IMR-90 (cell line): Measurements from ENCODE around the gene SPACDR. TPM values are rescaled to one million over a fixed set of nuclear protein-coding genes. Genes with fewer than 3 reads are reported as not detected.

Source experiments
- ATAC-seq: fragments of 200-7000 bp; cut with Tn5 transposase; 2 replicates; pipeline ENCODE4 v1.9.1; 2020; ENCODE audit warnings: low read depth, mild to moderate bottlenecking, moderate library complexity
- BruUV-seq: library from RNA; stranded (reverse); fragments of 400-500 nt; replicated peaks from 2 replicates; lab custom pipeline; 2021; lab: Mats Ljungman, UMichigan
- CTCF ChIA-PET: fragments of 300-600 bp; formaldehyde crosslinking; extraction: SDS; loops from one replicate; lab custom pipeline; 2021; ENCODE audit warnings: antibody characterized with exemption; lab: Yijun Ruan, JAX
- POLR2A ChIA-PET: fragments of 300-600 bp; sonication (Branson Sonifier 250); formaldehyde crosslinking; loops from one replicate; lab custom pipeline; 2022; ENCODE audit warnings: antibody characterized with exemption; ENCODE audit not compliant: unreplicated experiment; lab: Charles Lee
- DNase-seq: peaks from one replicate; pipeline ENCODE4 v3.0.0; 2013
- H2AFZ ChIP-seq: replicated peaks from 2 replicates; pipeline ENCODE3; 2013; ENCODE audit warnings: low read length, mild to moderate bottlenecking; ENCODE audit not compliant: poor library complexity
- H2AK5ac ChIP-seq: 2 replicates; pipeline ENCODE4 v1.6.1; 2013; ENCODE audit warnings: low read depth, low read length, inconsistent platforms
- H2AK9ac ChIP-seq: replicated peaks from 2 replicates; pipeline ENCODE3; 2013; ENCODE audit warnings: mild to moderate bottlenecking, low read depth, low read length, moderate library complexity; ENCODE audit not compliant: poor library complexity
- H2BK120ac ChIP-seq: 2 replicates; pipeline ENCODE4 v1.6.1; 2013; ENCODE audit warnings: low read depth, low read length, inconsistent platforms
- H2BK15ac ChIP-seq: 3 replicates; pipeline ENCODE4 v1.6.1; 2013; ENCODE audit warnings: low read depth, low read length, inconsistent platforms
- H2BK20ac ChIP-seq: 2 replicates; pipeline ENCODE4 v1.6.1; 2013; ENCODE audit warnings: low read depth, mild to moderate bottlenecking, inconsistent platforms, low read length, moderate library complexity
- H2BK5ac ChIP-seq: 2 replicates; pipeline ENCODE4 v1.6.1; 2013; ENCODE audit warnings: mild to moderate bottlenecking, low read depth, low read length, inconsistent platforms; ENCODE audit not compliant: poor library complexity, severe bottlenecking
- H3K14ac ChIP-seq: replicated peaks from 2 replicates; pipeline ENCODE4 v1.6.1; 2013; ENCODE audit warnings: low read depth, low read length, inconsistent platforms
- H3K18ac ChIP-seq: 2 replicates; pipeline ENCODE4 v1.6.1; 2013; ENCODE audit warnings: low read depth, low read length, control low read depth
- H3K23ac ChIP-seq: 2 replicates; pipeline ENCODE4 v1.6.1; 2013; ENCODE audit warnings: low read depth, low read length, inconsistent platforms
- H3K27ac ChIP-seq: 2 replicates; pipeline ENCODE4 v1.5.1; 2013; ENCODE audit warnings: mild to moderate bottlenecking, control low read depth, low read length; ENCODE audit not compliant: insufficient read depth
- H3K27me3 ChIP-seq: 2 replicates; pipeline ENCODE4 v1.6.1; 2013; ENCODE audit warnings: low read length; ENCODE audit not compliant: control insufficient read depth, insufficient read depth
- H3K36me3 ChIP-seq: 2 replicates; pipeline ENCODE4 v1.6.1; 2013; ENCODE audit warnings: low read length, mixed read lengths; ENCODE audit not compliant: control insufficient read depth, insufficient read depth
- H3K4ac ChIP-seq: 2 replicates; pipeline ENCODE4 v1.6.1; 2013; ENCODE audit warnings: low read depth, low read length, inconsistent platforms
- H3K4me1 ChIP-seq: 2 replicates; pipeline ENCODE4 v1.6.1; 2013; ENCODE audit warnings: low read length, mixed read lengths; ENCODE audit not compliant: control insufficient read depth, insufficient read depth
- H3K4me2 ChIP-seq: 2 replicates; pipeline ENCODE4 v1.6.1; 2013; ENCODE audit warnings: low read depth, mild to moderate bottlenecking, control low read depth, low read length, moderate library complexity
- H3K4me3 ChIP-seq: 2 replicates; pipeline ENCODE4 v1.5.1; 2013; ENCODE audit warnings: low read depth, mild to moderate bottlenecking, control low read depth, low read length, moderate library complexity; ENCODE audit not compliant: insufficient read depth
- H3K56ac ChIP-seq: 2 replicates; pipeline ENCODE4 v1.6.1; 2013; ENCODE audit warnings: low read length, inconsistent platforms; ENCODE audit not compliant: insufficient read depth; ENCODE audit errors: extremely low read depth
- H3K79me1 ChIP-seq, 2 experiments: 2 replicates each; pipeline ENCODE4 v1.6.1; 2013; ENCODE audit warnings: low read length in 2 of 2, inconsistent platforms in 1 of 2, low read depth in 1 of 2
- H3K9ac ChIP-seq: 2 replicates; pipeline ENCODE4 v1.6.1; 2013; ENCODE audit warnings: low read depth, low read length, control low read depth
- H3K9me1 ChIP-seq: 2 replicates; pipeline ENCODE4 v1.6.1; 2013; ENCODE audit warnings: low read length, inconsistent platforms; ENCODE audit not compliant: insufficient read depth
- H3K9me3 ChIP-seq: 2 replicates; pipeline ENCODE4 v1.6.1; 2013; ENCODE audit warnings: low read length; ENCODE audit not compliant: control insufficient read depth, insufficient read depth
- H4K20me1 ChIP-seq: 2 replicates; pipeline ENCODE4 v1.6.1; 2013; ENCODE audit warnings: low read length, inconsistent platforms; ENCODE audit not compliant: insufficient read depth
- H4K5ac ChIP-seq: 2 replicates; pipeline ENCODE4 v1.6.1; 2013; ENCODE audit warnings: mild to moderate bottlenecking, low read depth, low read length, control low read depth
- H4K8ac ChIP-seq, 2 experiments: 2 replicates each; pipeline ENCODE4 v1.6.1; 2013; ENCODE audit warnings: low read depth in 2 of 2, low read length in 2 of 2, control low read depth in 1 of 2, inconsistent platforms in 1 of 2
- H4K91ac ChIP-seq: 2 replicates; pipeline ENCODE4 v1.6.1; 2013; ENCODE audit warnings: low read depth, low read length, inconsistent platforms; ENCODE audit not compliant: insufficient read depth
- BHLHE40 ChIP-seq: fragments of 150-350 bp; IDR thresholded peaks from 2 replicates; pipeline ENCODE4 v1.6.1; 2016; ENCODE audit warnings: mild to moderate bottlenecking, low read depth, low read length
- CHD1 ChIP-seq: IDR thresholded peaks from 2 replicates; pipeline ENCODE4 v1.6.1; 2012; ENCODE audit warnings: low read depth, low read length, improper control_type of control experiment
- ELK1 ChIP-seq: fragments of 150-350 bp; IDR thresholded peaks from 2 replicates; pipeline ENCODE4 v1.6.1; 2016; ENCODE audit warnings: low read depth, mild to moderate bottlenecking, low read length, moderate library complexity, borderline replicate concordance
- FOS ChIP-seq: fragments of 150-350 bp; IDR thresholded peaks from 2 replicates; pipeline ENCODE4 v1.6.1; 2016; ENCODE audit warnings: low read depth, low read length
- MAFK ChIP-seq: IDR thresholded peaks from 2 replicates; pipeline ENCODE4 v1.6.1; 2012; ENCODE audit warnings: low read depth, low read length, improper control_type of control experiment
- RFX5 ChIP-seq: IDR thresholded peaks from 2 replicates; pipeline ENCODE4 v1.8.0; 2012; ENCODE audit warnings: low read depth, mild to moderate bottlenecking, low read length, moderate library complexity
- WGBS, 2 experiments: methylation state at CpG; one replicate each; pipeline versions ENCODE4 v1.1.5 to v1.1.7; 2013; ENCODE audit warnings: missing lambda C conversion rate in 2 of 2; ENCODE audit not compliant: insufficient read length in 1 of 2; ENCODE audit errors: extremely low coverage in 2 of 2; 5-methylcytosine and 5-hydroxymethylcytosine counted together
- dilution Hi-C: fragments of 300-500 bp; cut with HindIII; formaldehyde crosslinking; loops from one replicate; pipeline ENCODE4 v1.14.3; 2018; ENCODE audit warnings: low sequenced_read_pairs; ENCODE audit not compliant: unreplicated experiment
- in situ Hi-C: fragments of 300-500 bp; cut with MboI; formaldehyde crosslinking; loops from 3 replicates; pipeline ENCODE4 v1.14.3; 2019; ENCODE audit warnings: low sequenced_read_pairs, inconsistent platforms, mixed read lengths
- intact Hi-C: fragments of 100-400 bp; cut with micrococcal nuclease; formaldehyde crosslinking; loops from 2 replicates; pipeline ENCODE4 v1.10.0; 2022
- polyA plus RNA-seq, 3 experiments: library from polyadenylated mRNA; depleted of rRNA; stranded (reverse); fragments of >200 nt; gene quantifications; 2 replicates each; pipeline ENCODE4 v1.2.3, GENCODE V29; 2012; ENCODE audit warnings: low replicate concordance in 1 of 3
- total RNA-seq: library from RNA; depleted of rRNA; stranded (reverse); fragments of >200 nt; gene quantifications from 2 replicates; pipeline ENCODE4 v1.2.3, GENCODE V29; 2012
- TF ChIP-seq, protein P1 (sequence below): conservative IDR thresholded peaks from 2 replicates; pipeline ENCODE4 v1.5.1; 2012; ENCODE audit warnings: mild to moderate bottlenecking, low read depth, low read length, improper control_type of control experiment

Gene SPACDR
- total and polyA plus RNA-seq, 2 of the 4 experiments (the other 2 are of a cell fraction): 0.54 to 2.1 TPM

DNA sequence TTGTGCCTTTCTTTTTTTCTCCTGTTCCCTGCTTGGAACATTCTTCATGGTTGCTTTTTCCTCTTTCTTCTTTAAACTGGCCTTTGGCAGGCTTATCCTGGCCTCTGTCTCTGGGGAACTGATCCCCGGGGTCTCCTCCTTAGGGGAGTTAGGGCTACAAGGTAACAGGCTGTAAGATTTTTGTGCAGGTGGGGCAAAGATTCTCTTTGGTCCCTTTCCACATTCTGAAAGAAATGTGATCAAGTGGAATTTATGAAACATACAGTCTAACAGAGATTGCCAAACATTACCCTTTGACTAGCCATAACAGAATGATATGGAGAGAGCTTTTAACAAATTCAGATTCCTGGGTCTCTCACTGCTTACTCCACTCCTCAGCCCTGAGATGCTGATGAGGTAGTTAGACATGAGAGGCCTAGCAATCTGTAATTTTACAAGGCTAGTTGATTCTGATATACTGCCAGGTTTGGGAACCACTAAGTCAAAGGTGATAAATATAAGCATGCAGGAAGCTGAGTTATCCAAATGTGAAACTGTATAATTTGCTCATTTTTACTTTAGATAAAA, 44.3 kb downstream of the SPACDR start:
- H3K56ac ChIP-seq: no peak overlapping the region
- H3K27ac ChIP-seq: no peak overlapping the region
- no peaks in the 10 kb centered on the region for H3K36me3 ChIP-seq
- H2BK120ac ChIP-seq: no peak overlapping the region
- H3K23ac ChIP-seq: no peak overlapping the region
- H2BK20ac ChIP-seq: no peak overlapping the region
- no peaks in the 10 kb centered on the region for H3K27me3 ChIP-seq
- no peak overlapping the region for H3K9ac ChIP-seq
- H3K4me1 ChIP-seq: no peaks in the 10 kb centered on the region; the same call in 1 of the 2 replicates
- no peak overlapping the region for H4K91ac ChIP-seq
- ATAC-seq: no peak
- H3K4me3 ChIP-seq: no peak overlapping the region
- H3K9me1 ChIP-seq: no peaks in the 10 kb centered on the region
- dilution Hi-C loops: no loop called here
- no peak for DNase-seq
- POLR2A ChIA-PET: no interaction called here
- in situ Hi-C loops: no loop called here
- no peaks in the 10 kb centered on the region for H4K20me1 ChIP-seq
- no peak overlapping the region for H2AK5ac ChIP-seq
- no TSS peak for BruUV-seq
- no peak overlapping the region for H2AFZ ChIP-seq
- no peak overlapping the region for H3K4me2 ChIP-seq
- H3K18ac ChIP-seq: no peak overlapping the region
- H4K5ac ChIP-seq: no peak overlapping the region
- TF ChIP-seq BHLHE40 (no peak), FOS (no peak), ELK1 (no peak), CHD1 (no peak), MAFK (no peak), RFX5 (no peak)
- TF ChIP-seq, protein P1, sequence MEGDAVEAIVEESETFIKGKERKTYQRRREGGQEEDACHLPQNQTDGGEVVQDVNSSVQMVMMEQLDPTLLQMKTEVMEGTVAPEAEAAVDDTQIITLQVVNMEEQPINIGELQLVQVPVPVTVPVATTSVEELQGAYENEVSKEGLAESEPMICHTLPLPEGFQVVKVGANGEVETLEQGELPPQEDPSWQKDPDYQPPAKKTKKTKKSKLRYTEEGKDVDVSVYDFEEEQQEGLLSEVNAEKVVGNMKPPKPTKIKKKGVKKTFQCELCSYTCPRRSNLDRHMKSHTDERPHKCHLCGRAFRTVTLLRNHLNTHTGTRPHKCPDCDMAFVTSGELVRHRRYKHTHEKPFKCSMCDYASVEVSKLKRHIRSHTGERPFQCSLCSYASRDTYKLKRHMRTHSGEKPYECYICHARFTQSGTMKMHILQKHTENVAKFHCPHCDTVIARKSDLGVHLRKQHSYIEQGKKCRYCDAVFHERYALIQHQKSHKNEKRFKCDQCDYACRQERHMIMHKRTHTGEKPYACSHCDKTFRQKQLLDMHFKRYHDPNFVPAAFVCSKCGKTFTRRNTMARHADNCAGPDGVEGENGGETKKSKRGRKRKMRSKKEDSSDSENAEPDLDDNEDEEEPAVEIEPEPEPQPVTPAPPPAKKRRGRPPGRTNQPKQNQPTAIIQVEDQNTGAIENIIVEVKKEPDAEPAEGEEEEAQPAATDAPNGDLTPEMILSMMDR: no peak
- H4K8ac ChIP-seq: no peak overlapping the region
- no peaks in the 10 kb centered on the region for H3K9me3 ChIP-seq
- H2BK15ac ChIP-seq: no peak overlapping the region
- H3K4ac ChIP-seq: no peak overlapping the region
- WGBS, 2 experiments: no CpG with 5 or more reads among the region's 1 CpG
- no peak overlapping the region for H2AK9ac ChIP-seq
- CTCF ChIA-PET: no interaction called here
- H3K79me1 ChIP-seq: no peaks in the 10 kb centered on the region
- intact Hi-C loops: no loop called here
- H2BK5ac ChIP-seq: no peak overlapping the region
- no peak overlapping the region for H3K14ac ChIP-seq
